B cell (primary cell): Measurements from ENCODE around the gene PLEKHA5. TPM values are rescaled to one million over a fixed set of nuclear protein-coding genes. Genes with fewer than 3 reads are reported as not detected.

Experiments
- ATAC-seq: fragments of 200-7000 bp; cut with Tn5 transposase; one replicate; pipeline ENCODE4 v1.10.0; 2021; ENCODE audit warnings: low read depth, mild to moderate bottlenecking, moderate number of reproducible peaks, moderate library complexity
- CTCF ChIA-PET: fragments of 350-600 bp; sonication (Branson Sonifier 250); formaldehyde crosslinking; loops from one replicate; lab custom pipeline; 2021; ENCODE audit warnings: antibody characterized with exemption, inconsistent platforms; lab: Charles Lee
- POLR2A ChIA-PET: fragments of 350-600 bp; sonication (Branson Sonifier 250); formaldehyde crosslinking; loops from one replicate; lab custom pipeline; 2021; ENCODE audit warnings: antibody characterized with exemption; lab: Charles Lee
- DNase-seq: peaks from one replicate; pipeline ENCODE4 v3.0.0; 2013
- H2AFZ ChIP-seq: 2 replicates; pipeline ENCODE4 v1.6.1; 2012; ENCODE audit warnings: mild to moderate bottlenecking, low read depth, low read length; ENCODE audit not compliant: insufficient read depth, poor library complexity, severe bottlenecking
- H3K27ac ChIP-seq, 2 donors: 1 replicate in 1 of 2; 2 replicates in 1 of 2; pipeline ENCODE4 v1.5.1; 2012 to 2013; ENCODE audit warnings: low read length in 2 of 2, mild to moderate bottlenecking in 2 of 2, moderate library complexity in 1 of 2
- H3K27me3 ChIP-seq, 4 experiments: fragments of 200-600 bp in 1 of 4; sonication (generic) in 1 of 4; replicated peaks in 1 of 4; 1 replicate in 2 of 4; 2 replicates in 2 of 4; pipeline versions ENCODE4 v1.6.1 to v1.7.0; 2013 to 2016; ENCODE audit warnings: low read length in 3 of 4, mild to moderate bottlenecking in 2 of 4, mixed read lengths in 1 of 4, moderate library complexity in 1 of 4; ENCODE audit not compliant: insufficient read depth in 4 of 4, control insufficient read depth in 3 of 4; ENCODE audit errors: control extremely low read depth in 1 of 4
- H3K36me3 ChIP-seq, 2 experiments: replicated peaks in 1 of 2; 1 replicate in 1 of 2; 2 replicates in 1 of 2; pipeline versions ENCODE4 v1.6.1 to v1.7.1; 2013; ENCODE audit warnings: low read length in 1 of 2; ENCODE audit not compliant: insufficient read depth in 2 of 2, control insufficient read depth in 1 of 2; ENCODE audit errors: control extremely low read depth in 1 of 2, extremely low read depth in 1 of 2
- H3K4me1 ChIP-seq, 2 donors: fragments of 200-600 bp in 1 of 2; sonication (generic) in 1 of 2; 1 replicate in 1 of 2; 2 replicates in 1 of 2; pipeline versions ENCODE4 v1.5.1 to v1.6.1; 2013 to 2017; ENCODE audit warnings: low read length in 2 of 2; ENCODE audit not compliant: control insufficient read depth in 2 of 2, insufficient read depth in 2 of 2
- H3K4me2 ChIP-seq: replicated peaks from 2 replicates; pipeline ENCODE3; 2012; ENCODE audit warnings: mild to moderate bottlenecking, low read depth, low read length; ENCODE audit not compliant: poor library complexity, severe bottlenecking
- H3K4me3 ChIP-seq, 5 experiments: fragments of 200-600 bp in 1 of 5; sonication (generic) in 1 of 5; 1 replicate in 3 of 5; 2 replicates in 2 of 5; pipeline versions ENCODE4 v1.5.1 to v1.7.0; 2011 to 2016; ENCODE audit warnings: low read length in 4 of 5, mild to moderate bottlenecking in 4 of 5, low read depth in 2 of 5, control low read depth in 1 of 5, moderate library complexity in 1 of 5; ENCODE audit not compliant: insufficient read depth in 1 of 5; ENCODE audit errors: control extremely low read depth in 1 of 5, extremely low read depth in 1 of 5
- H3K79me2 ChIP-seq: fragments of 200-600 bp; sonication (generic); one replicate; pipeline ENCODE4 v1.6.0; 2016; ENCODE audit warnings: low read length; ENCODE audit not compliant: control insufficient read depth, insufficient read depth
- H3K9ac ChIP-seq: fragments of 200-600 bp; sonication (generic); 2 replicates; pipeline ENCODE4 v1.6.1; 2017; ENCODE audit warnings: mild to moderate bottlenecking, low read length, moderate library complexity
- H3K9me3 ChIP-seq, 3 donors: one replicate each; pipeline versions ENCODE4 v1.6.1 to v1.7.1; 2013; ENCODE audit warnings: low read length in 2 of 3; ENCODE audit not compliant: control insufficient read depth in 2 of 3, insufficient read depth in 1 of 3; ENCODE audit errors: control extremely low read depth in 1 of 3
- H4K20me1 ChIP-seq: 2 replicates; pipeline ENCODE4 v1.6.0; 2012; ENCODE audit warnings: mild to moderate bottlenecking, low read length; ENCODE audit not compliant: insufficient read depth, control insufficient read depth, poor library complexity, severe bottlenecking
- H3K27ac Mint-ChIP-seq: one replicate; pipeline ENCODE4 v1.8.0; 2021; ENCODE audit warnings: mixed read lengths
- H3K27me3 Mint-ChIP-seq: one replicate; pipeline ENCODE4 v1.8.0; 2021; ENCODE audit warnings: mixed read lengths
- H3K4me1 Mint-ChIP-seq: one replicate; pipeline ENCODE4 v1.8.0; 2021; ENCODE audit warnings: mixed read lengths
- H3K4me3 Mint-ChIP-seq: one replicate; pipeline ENCODE4 v1.8.0; 2021; ENCODE audit warnings: mixed read lengths
- H3K9me3 Mint-ChIP-seq: one replicate; pipeline ENCODE4 v1.8.0; 2022; ENCODE audit warnings: mixed read lengths; ENCODE audit not compliant: insufficient read depth
- EZH2 ChIP-seq: IDR thresholded peaks from 2 replicates; pipeline ENCODE4 v1.6.1; 2012; ENCODE audit warnings: borderline replicate concordance, low read depth, mild to moderate bottlenecking, moderate library complexity, low read length; ENCODE audit not compliant: insufficient read depth, poor library complexity, severe bottlenecking
- WGBS: methylation state at CpG from one replicate; pipeline ENCODE4 v1.1.5; 2013; ENCODE audit warnings: missing lambda C conversion rate; ENCODE audit not compliant: insufficient coverage; 5-methylcytosine and 5-hydroxymethylcytosine counted together
- intact Hi-C: fragments of 100-400 bp; cut with micrococcal nuclease; formaldehyde crosslinking; loops from one replicate; pipeline ENCODE4 v1.10.0; 2022
- polyA plus RNA-seq: library from polyadenylated mRNA; depleted of rRNA; stranded (reverse); fragments of >200 nt; gene quantifications from 2 replicates; pipeline ENCODE4 v1.2.3, GENCODE V29; 2012
- total RNA-seq, 2 donors: library from RNA; stranded (reverse); fragments of 120-200 nt in 1 of 2; gene quantifications; 1 replicate in 1 of 2; 2 replicates in 1 of 2; pipeline versions ENCODE4 v1.2.3 to v1.2.4, GENCODE V29; 2013 to 2022
- TF ChIP-seq, protein P1 (sequence below): fragments of 200-600 bp; IDR thresholded peaks from one replicate; pipeline ENCODE4 v1.8.0; 2022; ENCODE audit warnings: antibody characterized with exemption, mild to moderate bottlenecking

Gene PLEKHA5
- total and polyA plus RNA-seq, 2 donors (not counting 1 experiment from before 2014, with no cell fraction given): 0.03 to 0.22 TPM

GRCh38 chr12:19191563-19191962 lies 62.0 kb downstream of the PLEKHA5 start:
- Mint-ChIP-seq H3K27ac (no peak overlapping the region), H3K4me3 (no peak overlapping the region), H3K9me3 (no peaks in the 10 kb centered on the region), H3K27me3 (no peaks in the 10 kb centered on the region), H3K4me1 (peaks cover 3% of the 10 kb centered on the region)
- ATAC-seq: no peak
- Histone ChIP-seq H3K9me3 (no peaks in the 10 kb centered on the region), H3K79me2 (no peaks in the 10 kb centered on the region), H3K36me3 (no peaks in the 10 kb centered on the region), H4K20me1 (no peaks in the 10 kb centered on the region), H3K27me3 (no peaks in the 10 kb centered on the region), H3K9ac (no peak overlapping the region), H3K4me1 (no peaks in the 10 kb centered on the region), H2AFZ (no peak overlapping the region), H3K4me3 (no peak overlapping the region), H3K4me2 (no peak overlapping the region), H3K27ac (no peak overlapping the region)
- CTCF ChIA-PET: no interaction called here
- intact Hi-C loops: no loop called here
- POLR2A ChIA-PET: no interaction called here
- no peak for DNase-seq
- WGBS: 89% methylated on average over 4 of the region's 5 CpGs
- TF ChIP-seq EZH2: no peak
- TF ChIP-seq, protein P1, sequence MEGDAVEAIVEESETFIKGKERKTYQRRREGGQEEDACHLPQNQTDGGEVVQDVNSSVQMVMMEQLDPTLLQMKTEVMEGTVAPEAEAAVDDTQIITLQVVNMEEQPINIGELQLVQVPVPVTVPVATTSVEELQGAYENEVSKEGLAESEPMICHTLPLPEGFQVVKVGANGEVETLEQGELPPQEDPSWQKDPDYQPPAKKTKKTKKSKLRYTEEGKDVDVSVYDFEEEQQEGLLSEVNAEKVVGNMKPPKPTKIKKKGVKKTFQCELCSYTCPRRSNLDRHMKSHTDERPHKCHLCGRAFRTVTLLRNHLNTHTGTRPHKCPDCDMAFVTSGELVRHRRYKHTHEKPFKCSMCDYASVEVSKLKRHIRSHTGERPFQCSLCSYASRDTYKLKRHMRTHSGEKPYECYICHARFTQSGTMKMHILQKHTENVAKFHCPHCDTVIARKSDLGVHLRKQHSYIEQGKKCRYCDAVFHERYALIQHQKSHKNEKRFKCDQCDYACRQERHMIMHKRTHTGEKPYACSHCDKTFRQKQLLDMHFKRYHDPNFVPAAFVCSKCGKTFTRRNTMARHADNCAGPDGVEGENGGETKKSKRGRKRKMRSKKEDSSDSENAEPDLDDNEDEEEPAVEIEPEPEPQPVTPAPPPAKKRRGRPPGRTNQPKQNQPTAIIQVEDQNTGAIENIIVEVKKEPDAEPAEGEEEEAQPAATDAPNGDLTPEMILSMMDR: no peak

DNA sequence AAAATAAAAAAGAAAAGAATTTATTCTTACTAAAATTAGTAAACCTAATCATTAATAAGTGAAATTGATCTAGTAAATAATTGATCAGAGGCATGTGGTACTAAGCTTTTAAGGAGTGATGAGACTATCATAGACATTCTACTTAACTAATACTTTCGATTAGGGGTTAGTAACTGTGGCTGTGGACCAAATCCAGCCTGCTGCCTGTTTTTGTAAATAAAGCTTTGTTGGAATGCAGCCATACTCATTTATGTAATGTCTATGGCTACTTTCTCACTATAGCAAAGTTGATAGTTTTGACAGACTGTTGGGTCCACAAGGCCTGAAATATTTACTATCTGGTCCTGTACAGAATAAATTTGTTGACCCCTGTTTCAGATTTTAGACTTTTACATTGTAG lies 63.2 kb downstream of the PLEKHA5 start:
- TF ChIP-seq, protein P1: no peak
- TF ChIP-seq EZH2: no peak
- Mint-ChIP-seq H3K27me3 (no peaks in the 10 kb centered on the region), H3K9me3 (no peaks in the 10 kb centered on the region), H3K27ac (no peak overlapping the region), H3K4me3 (no peak overlapping the region), H3K4me1 (peaks cover 3% of the 10 kb centered on the region)
- ChIA-PET CTCF (no interaction called here), POLR2A (no interaction called here)
- H4K20me1 ChIP-seq: no peaks in the 10 kb centered on the region
- H3K79me2 ChIP-seq: no peaks in the 10 kb centered on the region
- H3K9ac ChIP-seq: no peak overlapping the region
- H3K4me1 ChIP-seq: no peaks in the 10 kb centered on the region
- no peaks in the 10 kb centered on the region for H3K27me3 ChIP-seq
- H2AFZ ChIP-seq: no peak overlapping the region
- no peaks in the 10 kb centered on the region for H3K9me3 ChIP-seq
- intact Hi-C loops: no loop called here
- no peak overlapping the region for H3K4me2 ChIP-seq
- no peak for DNase-seq
- no peaks in the 10 kb centered on the region for H3K36me3 ChIP-seq
- H3K27ac ChIP-seq: no peak overlapping the region
- ATAC-seq: no peak
- WGBS: no CpG with 5 or more reads among the region's 1 CpG
- H3K4me3 ChIP-seq: no peak overlapping the region
